Kidney capillary endothelial cell (primary cell): ENCODE measurements around the gene SH3GL2.

Experiments
- DNase-seq: peaks from one replicate; pipeline ENCODE4 v3.0.0-alpha.2; 2018; ENCODE audit warnings: low spot score

SH3GL2 gene

GRCh38 chr9:17810728-17811571, 232.1 kb downstream of the SH3GL2 start:
- DNase-seq = peak; percentile 66

DNA sequence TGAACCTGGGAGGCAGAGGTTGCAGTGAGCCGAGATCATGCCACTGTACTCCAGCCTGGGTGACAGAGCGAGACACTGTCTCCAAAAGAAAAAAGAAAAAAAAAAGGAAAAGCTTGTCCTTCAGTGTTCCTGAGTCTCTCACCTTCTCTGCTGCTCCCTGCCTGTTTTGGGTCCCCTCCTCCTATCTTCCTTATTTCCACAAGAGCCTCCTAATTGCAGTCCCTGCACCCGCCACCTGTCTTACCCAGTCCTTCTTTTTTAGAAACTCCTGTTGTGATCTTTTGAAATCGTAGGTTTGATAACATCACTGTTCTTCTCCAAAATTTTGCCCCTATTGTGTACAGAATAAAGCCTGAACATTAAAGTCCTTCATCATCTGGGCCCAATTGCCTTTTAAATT, 234.9 kb downstream of the SH3GL2 start:
- no peak for DNase-seq

DNA sequence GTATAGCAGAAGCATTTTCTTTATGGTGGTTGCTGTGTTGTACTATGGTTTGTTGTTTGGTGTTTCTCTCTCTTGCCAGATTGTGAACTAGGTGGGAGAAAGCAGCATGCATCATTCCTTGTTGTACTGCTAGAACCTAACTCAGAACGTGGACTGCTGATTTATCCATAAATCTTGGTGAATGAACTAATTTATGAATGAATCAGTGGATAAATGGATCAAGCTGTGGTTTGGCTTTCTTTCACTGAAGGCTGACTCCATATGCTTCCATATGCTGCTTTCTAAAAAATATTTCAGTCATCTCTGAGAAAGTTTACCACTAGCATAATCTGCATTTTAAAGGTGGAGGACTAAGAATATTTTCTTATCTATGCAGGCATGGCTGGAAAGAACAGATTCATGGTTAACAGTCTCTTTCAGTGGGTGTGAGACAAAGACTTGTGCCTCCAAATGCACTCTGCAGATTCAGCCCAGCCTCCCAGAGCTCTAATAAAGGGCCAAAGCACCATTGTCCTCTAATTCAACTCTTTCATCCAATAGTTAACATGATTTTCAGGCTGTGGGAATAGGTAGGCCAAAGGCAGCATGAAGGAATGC, 237.7 kb downstream of the SH3GL2 start:
- DNase-seq = no peak

- DNase-seq = no peak
Measured at GRCh38 chr9:17824191-17824590, 245.3 kb downstream of the SH3GL2 start.

- no peak for DNase-seq
Measured at GRCh38 chr9:17824616-17825264, 245.9 kb downstream of the SH3GL2 start.

DNA sequence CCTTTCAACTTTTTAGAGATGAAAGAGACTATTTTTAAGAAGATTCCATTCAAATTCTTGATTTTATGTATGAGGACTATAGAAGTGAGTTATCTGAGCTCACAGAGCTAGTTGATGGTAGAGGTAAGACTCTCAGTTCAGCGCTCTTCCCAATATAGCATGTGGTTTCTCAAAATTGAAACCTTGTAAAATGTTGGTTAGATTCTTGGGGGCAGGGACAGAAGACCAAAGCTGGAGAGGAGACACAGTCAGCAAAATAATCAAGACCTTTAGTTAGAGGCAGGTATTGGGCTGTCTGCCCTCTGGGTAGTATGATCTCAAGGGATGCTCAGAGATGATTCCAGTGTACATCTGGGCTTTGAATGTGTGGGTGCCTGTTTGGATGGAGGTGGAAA, 246.4 kb downstream of the SH3GL2 start:
- no peak for DNase-seq

GRCh38 chr9:17829064-17829463, 250.2 kb downstream of the SH3GL2 start:
- DNase-seq = no peak

DNA sequence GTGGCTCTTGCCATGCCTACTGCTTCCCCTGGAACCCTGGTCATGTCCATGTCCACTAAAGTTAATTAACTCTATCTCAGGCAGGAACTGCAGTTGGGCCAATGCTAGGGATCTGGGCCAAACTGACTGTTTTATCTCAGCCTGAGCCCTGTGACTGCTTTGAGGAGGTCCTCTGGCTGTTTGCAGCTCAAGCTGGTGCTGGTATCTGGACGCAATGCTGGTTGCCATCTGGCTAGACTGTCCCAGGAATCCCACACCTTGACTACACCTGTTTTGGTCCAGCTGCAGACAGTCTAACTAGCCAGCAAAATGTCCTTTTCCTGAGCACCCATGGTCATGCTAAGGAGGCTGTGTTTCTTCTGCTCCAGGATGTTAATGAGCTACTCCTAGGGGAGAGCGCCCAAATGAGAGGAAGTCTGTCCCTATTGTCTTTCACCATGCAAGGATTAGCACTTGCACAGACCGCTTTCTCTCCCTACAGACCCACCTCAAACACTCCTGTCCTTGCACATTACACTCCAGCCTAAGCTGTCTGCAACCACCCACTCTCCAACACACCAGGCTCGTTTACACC, 251.0 kb downstream of the SH3GL2 start:
- no peak for DNase-seq

- no peak for DNase-seq
Measured at GRCh38 chr9:17832812-17833211, 253.9 kb downstream of the SH3GL2 start.

DNA sequence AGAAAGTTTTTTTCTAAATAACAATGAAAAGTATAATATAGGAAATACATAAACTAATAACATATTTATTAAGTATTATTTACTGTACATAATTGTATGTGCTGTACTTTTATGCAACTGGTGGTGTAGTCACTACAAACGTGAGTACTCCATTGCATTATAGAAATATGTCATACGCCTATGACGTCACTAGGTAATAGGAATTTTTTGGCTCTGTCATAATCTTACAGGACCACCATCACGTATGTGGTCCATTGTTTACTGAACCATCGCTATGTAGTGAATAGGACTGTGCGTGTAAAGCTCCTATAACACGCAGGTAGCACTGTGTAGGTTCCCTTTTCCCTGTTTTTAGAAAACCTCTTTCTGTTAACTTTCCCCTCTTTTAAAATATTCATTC, 255.0 kb downstream of the SH3GL2 start:
- DNase-seq = no peak

DNA sequence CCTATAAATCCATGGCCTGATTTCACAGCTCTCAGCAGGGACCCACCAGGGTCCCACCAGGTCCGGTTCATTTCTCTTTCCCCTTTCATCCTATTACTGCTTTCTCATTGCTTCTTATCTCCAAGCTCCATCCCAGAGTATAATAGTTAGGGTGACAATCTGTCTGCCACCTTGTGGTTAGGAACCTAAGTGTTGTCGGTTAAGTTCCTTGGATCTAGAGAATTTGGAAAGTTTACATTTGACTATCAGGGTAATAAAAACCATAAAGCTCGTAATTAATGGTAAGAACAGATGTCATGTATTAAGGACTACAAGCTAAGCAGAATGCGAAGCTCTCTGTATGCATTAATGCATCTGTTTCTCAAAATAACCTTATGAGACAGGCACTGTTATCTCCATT, 259.1 kb downstream of the SH3GL2 start:
- no peak for DNase-seq

DNA sequence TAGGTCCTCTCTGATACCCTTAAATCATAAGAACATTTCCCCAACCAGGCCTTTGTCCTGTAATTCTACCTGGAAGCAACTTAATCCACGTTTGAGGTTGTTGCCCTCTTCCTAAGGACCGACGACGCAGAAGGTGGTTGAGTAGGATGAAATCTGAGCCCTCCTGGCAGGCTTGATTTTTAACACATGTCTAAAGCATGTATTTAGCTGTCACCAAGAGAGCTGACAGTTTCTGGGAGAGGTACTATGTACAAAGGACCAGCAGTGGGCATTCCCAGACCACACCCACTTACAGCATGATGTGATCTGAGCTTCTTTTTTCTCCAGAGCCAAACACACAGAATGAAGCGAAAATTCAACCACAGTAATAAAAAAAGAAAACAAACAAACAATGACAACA, 260.9 kb downstream of the SH3GL2 start:
- DNase-seq = no peak

- DNase-seq = no peak
Measured at GRCh38 chr9:17843236-17843635, 264.4 kb downstream of the SH3GL2 start.
